GM21447 (cell line): ENCODE data around the gene MYMK.

ENCODE experiments used
- ATAC-seq: cut with Tn5 transposase; IDR thresholded peaks from one replicate; pipeline ENCODE4 v1.9.1; 2021; ENCODE audit not compliant: unreplicated experiment

MYMK gene

DNA sequence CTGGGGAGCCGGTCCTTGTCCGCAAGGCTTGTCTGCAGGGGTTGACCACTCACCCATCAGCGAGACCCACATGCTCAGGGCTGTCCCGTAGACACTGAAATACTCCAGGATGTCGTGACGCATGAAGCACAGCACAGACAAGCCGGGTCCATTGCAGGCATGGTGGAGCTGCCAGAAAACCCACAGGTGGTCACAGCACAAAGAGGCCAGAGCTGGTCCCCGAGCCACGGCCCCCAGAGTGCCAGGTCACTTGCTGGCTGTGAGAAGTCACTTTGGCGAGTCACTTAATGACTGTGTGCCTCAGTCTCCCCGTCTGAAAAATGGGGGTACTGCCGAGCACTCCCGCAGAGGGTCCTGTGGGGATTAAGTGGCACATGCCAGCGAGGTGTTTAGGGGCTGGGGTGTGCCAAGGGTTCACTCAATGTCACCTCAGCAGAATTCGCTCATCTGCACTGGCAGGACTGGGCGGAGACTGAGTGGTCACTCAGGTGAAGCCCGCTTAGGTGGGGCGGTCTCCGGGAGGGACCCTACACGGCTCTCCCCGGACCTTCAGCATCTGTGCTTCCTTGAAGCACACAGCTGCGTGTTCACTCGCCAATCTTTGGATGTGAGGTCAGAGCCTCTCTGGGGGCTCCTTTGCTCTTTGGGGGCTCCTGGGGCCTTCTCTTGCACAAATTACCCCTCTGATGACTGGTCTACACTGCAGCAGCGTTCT, 4.5 kb downstream of the MYMK start:
- no peak for ATAC-seq

DNA sequence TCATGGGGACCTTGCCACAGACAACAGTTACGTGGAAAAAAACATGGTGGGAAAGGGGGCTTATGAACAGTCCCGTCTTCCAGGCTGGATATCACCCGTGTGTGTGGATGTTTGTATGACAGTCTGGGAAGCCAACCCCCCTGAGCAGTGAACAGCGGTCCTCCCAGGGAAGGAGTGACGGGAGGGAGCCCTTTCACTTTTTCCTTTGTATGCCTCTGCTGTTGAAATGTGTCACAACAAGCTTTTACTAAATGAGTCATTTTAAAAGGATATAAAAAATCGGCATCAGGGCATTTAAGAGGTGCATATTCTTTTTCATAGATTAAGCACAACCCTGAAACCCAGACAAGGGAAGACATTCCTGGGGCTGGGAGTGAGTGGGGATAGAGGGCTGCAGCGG, 5.1 kb downstream of the MYMK start:
- no peak for ATAC-seq

- ATAC-seq, result no peak
Observed at GRCh38 chr9:133518706-133519449, 5.9 kb downstream of the MYMK start.

DNA sequence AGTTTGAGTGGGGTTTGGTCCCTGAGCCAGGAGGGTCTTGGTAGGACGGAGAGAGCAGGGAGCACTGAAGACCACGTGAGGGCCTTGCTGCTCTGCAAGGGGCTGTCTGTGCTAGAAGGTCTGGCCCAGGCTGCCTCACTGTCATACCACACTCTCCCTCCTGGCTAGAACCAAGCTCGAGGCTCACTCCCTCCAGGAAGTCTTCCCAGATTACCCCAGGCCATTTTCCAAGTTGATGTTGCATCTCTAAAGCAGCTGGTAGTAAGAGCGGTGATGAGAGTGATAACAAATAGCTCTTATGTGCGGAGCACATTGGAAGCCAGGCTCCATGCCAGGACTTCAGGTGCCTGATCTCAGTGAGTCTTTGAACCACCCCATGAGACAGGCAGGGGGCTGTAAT, 6.6 kb downstream of the MYMK start:
- no peak for ATAC-seq

- ATAC-seq, result no peak
Observed at GRCh38 chr9:133517711-133518110, 7.0 kb downstream of the MYMK start.

GRCh38 chr9:133516961-133517350, 7.8 kb downstream of the MYMK start:
- ATAC-seq, result no peak

DNA sequence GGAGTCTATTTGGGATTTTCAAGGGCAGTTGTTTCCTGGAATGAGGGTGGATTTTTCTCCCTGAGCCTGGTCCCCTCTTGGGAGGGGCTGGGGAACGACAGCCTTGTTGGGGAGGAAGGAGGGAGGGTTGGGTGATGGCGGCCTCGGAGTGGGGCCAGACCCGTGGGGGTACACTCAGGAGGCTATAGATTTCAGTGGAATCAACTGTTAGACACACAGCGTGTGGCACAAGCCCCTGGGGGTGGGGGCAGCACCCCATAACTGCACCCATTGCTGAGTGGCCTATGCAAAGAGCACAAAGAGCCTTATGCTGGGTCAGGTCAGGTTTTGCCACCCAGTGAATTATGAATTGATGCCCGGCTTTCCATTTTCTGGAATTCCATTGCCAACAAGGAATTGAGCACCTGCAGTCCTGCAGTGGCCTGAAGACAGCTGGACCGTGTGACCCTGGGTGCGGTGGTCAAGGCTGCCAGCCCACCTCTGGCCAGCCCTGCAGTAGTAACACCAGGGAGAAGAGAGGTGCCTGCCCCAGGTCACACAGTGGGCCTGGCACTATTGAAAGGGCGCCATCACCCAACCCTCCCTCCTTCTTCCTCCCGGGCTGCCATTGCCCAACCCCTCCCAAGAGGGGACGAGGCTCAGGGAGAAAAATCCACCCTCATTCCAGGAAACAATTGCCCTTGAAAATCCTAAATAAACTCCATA, 8.4 kb downstream of the MYMK start:
- ATAC-seq, result no peak

- ATAC-seq, result no peak
Observed at GRCh38 chr9:133515615-133516255, 9.0 kb downstream of the MYMK start.

DNA sequence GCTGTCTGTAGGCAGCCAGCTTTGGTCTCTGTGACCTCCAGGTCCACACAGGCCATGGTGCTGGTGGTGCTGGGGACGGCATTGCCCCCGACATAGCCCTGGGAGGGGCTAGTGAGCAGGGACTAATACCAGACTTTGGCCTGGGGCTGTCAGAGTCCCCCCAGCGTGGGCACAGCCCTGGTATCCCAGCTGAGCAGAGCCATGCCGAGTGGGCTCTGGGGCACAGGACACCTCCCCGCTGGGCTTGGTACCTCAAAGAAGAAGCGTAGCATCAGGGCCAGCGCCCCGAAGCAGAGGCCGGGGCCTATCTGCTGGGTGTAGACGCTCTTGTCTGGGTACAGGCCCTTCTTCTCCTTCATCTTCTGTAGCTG, 9.5 kb downstream of the MYMK start:
- ATAC-seq, result no peak

GRCh38 chr9:133514460-133515239, 10.1 kb downstream of the MYMK start:
- no peak for ATAC-seq

GRCh38 chr9:133513214-133514100, 11.3 kb downstream of the MYMK start:
- no peak for ATAC-seq

- ATAC-seq, result no peak
Observed at GRCh38 chr9:133512253-133513213, 12.2 kb downstream of the MYMK start.

DNA sequence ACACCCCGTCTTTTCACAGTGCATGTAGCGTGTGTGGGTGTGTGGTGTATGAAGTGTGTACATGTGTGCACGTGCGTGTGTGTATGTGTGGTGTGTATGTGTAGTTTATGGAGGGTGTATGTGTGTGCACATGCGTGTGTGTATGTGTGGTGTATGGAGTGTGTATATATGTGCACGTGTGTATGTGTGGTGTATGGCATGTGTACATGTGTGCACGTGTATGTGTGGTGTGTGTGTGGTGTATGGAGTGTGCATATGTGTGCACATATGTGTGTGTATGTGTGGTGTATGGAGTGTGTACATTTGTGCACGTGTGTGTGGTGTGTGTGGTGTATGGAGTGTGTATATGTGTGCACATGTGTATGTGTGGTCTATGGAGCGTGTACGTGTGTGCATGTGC, 13.2 kb downstream of the MYMK start:
- ATAC-seq, result no peak

DNA sequence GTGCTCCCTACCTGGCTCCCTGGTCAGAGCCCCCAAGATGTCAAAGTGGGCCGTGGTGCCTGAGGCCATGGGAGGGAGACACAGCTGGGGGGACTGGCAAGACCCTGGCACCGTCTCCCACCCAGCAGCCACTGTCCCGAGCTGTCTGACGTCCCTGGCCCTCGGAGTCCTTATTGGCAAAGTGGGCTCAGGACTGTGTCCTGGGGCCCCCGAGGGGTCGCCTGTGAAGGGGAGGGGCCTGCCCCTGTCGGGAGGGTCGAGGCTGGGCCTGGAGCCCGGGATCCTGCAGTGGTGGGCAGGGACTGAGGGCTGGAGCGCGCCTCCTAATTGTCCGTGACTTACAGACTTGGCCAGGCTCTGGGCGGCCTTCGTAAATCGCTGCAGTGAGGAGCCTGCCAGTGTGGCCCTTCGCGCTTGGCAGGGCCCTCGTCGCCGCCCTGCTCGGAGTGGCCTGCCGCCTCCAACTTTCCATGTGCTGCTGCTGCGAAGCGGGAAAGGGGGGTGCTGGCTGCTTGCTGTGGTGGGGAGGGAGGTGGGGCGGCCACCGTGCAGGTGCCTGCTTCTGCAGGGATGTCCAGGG, 13.7 kb downstream of the MYMK start:
- ATAC-seq, result no peak

DNA sequence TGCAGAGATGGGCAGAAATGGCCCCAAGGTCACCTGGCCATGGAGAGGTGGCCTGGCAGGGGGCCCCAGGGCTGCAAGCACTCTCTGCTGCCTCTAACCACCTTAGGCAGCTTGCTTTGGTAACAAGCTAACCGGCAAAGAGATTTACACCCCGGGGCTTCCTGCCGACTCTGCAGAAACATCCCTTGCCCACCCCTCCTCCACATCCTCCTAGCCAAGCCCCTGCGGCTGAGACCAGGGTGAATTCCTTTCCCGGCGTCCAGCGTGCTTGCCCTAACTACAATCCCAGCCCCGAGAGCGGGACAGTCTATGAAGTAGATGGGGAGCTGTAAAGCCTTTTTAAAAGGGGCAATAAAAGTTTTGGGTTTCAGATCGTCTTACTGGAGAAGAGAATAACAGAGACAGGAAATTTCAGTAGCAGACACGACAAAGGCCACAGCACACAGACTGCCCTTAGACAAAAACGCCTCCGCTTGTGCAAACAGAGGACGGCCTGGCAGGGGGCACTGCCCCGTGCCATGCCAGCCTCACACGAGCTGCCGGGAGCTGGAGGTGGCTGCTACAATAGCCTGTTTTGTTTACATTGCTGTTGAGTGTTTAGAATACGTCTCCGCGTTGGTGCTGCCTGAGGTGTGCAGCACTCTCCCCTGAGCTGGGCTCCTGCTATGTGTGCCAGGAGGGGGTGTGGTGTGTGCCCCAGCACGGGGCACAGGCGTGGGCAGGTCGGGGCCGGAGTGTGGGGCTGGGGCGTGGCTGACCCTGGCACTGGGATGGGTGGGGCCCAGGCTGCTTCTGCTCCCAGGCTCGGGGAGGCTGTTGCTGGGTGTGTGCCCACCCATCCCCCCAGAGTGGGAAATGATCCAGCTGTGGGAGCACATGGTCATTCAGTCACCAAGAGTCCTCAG, 15.3 kb downstream of the MYMK start:
- no peak for ATAC-seq

DNA sequence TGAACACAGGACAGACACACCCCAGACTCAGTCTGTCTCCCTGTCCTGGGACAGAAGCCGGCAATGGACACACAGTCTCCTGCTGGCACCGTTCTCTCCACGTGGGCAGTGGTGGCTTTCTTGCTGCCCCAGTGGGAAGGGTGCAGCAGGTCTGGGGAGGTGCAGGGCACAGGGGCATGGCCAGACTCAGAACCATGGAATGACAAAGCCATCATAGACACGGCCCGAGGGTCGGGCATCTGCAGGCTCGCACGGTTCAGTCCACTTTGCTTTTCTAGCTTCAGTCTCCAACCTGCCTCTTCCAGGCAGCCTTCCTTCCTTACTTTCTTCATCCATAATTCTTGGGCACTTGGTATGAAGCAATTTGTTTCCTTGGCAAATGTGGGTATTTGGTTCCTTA, 16.7 kb downstream of the MYMK start:
- ATAC-seq, result no peak

DNA sequence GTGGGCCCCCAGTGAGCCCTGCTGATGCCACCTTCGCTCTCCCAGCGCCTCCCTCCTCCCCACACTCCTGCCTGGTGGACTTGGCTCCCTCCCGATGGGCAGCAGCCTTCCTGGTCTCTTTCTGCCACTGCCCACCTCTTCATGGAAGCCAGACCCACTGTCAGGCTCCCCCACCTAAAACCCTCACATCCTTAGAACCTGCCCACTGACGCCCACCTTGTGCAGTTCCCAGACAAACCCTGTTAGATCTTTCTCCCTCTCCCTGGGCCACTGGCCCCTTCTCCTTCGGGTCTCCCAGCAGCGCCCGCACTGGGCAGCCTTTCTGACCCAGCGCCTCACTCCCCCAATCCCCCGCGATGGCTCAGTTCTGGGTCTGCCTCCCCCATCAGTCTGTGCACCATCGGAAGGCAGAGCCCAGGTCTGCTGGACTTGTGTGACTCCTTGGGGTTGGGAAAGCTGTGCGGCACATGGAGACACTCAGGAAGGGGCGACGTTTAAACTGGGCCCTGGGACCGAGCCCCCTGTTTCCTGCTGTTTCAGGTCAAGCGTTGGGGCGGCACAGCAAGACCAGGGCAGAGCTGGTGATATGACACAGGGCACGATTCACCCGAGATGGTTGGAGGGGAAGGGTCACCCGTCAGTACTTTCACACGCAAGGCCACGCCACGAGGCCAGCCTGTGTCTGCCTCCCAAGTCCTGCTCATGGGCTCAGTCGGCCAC, 17.4 kb downstream of the MYMK start:
- no peak for ATAC-seq
